ENCODE measurements around the gene HORMAD2. TPM values are rescaled to one million over a fixed set of nuclear protein-coding genes. Genes with fewer than 3 reads are reported as not detected.
A peak's percentile ranks its signal among the peaks of the same experiment; 100 is the strongest.

The HORMAD2 gene
- total RNA-seq, 1 experiment from 2014 or later, result not detected

GRCh38 chr22:30161051-30161469 is 80.8 kb downstream of the HORMAD2 start:
- DNase-seq (ENCODE audit: low read depth), result no peak

- DNase-seq (ENCODE audit: low read depth), result no peak
Measured at GRCh38 chr22:30167296-30167695, 87.0 kb downstream of the HORMAD2 start.

GRCh38 chr22:30167734-30168133 is 87.5 kb downstream of the HORMAD2 start:
- DNase-seq (ENCODE audit: low read depth), result no peak

DNA sequence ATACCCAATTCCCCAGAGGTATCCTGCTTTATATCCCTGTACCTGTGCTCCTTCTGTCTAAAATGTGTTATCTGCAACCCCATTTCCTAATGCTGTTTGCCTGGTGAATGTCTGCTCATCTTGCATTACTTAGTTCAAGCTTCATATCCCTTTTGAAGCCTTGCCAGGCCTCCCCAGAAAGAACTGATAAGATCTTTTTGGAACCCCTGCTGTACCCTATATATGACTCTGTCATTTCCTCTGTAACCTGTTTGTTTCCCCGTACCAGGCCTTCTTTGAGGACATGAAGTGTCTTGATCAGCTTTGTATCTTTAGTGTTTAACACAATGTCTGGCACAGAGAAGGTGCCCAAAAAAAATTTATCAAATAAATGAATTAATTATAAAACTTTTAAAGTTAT is 88.7 kb downstream of the HORMAD2 start:
- no peak for DNase-seq (ENCODE audit: low read depth)

DNA sequence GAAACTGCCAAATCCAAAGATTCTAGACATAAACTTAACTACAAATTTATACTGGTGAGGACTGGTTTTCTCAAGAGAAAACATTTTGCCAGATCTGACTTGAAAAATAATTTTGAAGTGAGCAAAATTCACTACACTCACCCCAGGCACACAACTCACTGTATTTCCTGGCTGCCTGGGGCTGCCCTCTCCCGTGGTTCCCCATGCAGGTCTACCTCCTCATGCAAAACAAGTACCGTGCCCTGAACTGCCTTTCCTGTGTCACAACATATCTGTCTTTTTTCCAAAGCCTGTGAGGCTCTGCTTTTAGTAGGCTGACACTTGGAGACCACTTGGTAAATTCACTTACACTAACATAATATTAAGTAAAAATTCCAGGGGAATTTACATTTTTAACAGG is 89.9 kb downstream of the HORMAD2 start:
- DNase-seq (ENCODE audit: low read depth), result no peak

GRCh38 chr22:30171008-30171407 is 90.7 kb downstream of the HORMAD2 start:
- no peak for DNase-seq (ENCODE audit: low read depth)

DNA sequence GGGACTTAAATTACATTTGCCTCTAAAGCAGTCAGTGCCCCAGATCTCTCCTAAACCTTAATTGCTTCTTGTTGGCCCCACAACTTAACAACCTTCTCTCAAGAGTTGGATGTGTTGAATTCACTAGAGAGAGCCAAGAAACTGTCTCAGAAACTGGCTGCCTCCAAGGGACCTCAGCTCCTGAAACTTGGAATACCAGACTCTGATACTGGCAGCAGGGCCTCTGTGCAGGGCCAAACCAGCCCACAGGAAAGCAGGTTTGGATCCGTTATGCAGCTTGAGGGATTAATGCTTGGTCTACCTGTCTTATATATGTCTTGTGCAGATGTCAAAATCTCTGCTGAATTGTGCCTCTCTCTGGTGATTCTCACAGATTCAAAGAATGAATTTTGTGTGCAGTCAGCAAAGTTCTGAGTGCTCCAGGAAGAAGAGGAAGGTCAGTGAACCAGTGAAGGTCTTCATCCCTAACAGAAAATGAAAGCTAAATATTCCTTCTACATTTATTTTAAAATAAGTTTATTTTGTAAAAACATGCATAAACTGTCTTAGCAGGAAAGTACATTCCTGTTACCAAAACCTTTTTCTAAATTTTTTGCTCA is 95.5 kb downstream of the HORMAD2 start:
- DNase-seq (ENCODE audit: low read depth), result no peak

GRCh38 chr22:30176431-30176830 is 96.2 kb downstream of the HORMAD2 start:
- no peak for DNase-seq (ENCODE audit: low read depth)

DNA sequence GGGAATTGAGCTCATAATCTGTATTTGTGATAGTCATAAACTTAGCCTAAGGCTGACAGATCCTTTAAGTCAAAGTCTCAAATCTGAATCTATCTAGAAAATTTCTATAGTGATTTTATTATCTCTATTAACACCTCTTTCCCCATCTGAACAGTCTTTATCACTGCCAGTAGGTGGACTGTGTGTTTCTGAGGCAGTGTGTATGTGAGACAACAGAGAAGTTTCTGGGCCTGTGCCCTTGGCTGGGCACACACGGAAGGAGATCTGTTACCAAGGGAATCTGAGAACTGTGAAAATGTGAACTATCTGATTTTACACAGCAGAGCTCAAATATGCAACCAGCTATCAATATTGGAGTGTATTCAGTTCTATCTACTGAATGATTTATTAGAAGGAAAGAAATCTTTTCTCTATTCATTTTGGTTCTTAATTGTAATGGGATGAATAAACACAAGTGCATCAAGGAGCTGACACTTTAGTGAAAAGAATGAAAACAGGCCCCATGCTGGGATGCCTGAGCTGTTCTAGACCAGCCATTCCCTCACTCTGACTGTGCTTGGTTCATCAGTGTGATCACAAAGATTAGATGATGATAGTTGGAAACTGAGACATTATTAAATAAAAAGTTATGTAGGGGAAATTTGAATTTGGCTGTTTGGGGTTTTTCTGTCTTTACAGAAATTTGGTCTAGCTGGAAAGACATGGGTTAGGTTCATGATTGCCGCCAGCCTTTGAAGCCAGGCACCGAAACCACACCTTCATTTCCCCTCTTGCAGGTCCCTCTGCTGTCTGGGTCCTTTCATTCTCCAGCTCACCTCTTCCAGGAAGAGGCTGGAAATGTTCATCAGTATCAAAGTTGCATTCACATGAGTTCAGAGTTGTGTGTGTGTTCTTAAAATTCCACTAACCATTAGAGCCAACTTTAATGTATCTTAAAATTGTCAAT is 98.2 kb downstream of the HORMAD2 start:
- DNase-seq (ENCODE audit: low read depth), result no peak

DNA sequence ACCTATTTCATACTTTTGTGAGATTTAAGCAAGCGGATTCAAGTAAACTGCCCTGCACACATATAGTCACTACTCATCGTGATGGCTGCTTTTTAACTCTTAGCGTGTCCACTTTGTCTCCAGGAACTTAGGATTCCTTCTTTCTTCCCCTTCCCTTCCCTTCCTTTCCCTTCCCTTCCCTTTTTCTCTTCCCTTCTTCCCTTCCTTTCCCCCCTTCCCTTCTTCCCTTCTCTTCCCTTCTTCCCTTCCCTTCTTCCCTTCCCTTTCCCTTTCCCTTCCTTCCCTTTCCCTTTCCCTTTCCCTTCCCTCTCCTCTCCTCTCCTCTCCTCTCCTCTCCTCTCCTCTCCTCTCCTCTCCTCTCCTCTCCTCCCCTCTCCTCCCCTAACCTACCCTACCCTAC is 100.4 kb downstream of the HORMAD2 start:
- no peak for DNase-seq (ENCODE audit: low read depth)

DNA sequence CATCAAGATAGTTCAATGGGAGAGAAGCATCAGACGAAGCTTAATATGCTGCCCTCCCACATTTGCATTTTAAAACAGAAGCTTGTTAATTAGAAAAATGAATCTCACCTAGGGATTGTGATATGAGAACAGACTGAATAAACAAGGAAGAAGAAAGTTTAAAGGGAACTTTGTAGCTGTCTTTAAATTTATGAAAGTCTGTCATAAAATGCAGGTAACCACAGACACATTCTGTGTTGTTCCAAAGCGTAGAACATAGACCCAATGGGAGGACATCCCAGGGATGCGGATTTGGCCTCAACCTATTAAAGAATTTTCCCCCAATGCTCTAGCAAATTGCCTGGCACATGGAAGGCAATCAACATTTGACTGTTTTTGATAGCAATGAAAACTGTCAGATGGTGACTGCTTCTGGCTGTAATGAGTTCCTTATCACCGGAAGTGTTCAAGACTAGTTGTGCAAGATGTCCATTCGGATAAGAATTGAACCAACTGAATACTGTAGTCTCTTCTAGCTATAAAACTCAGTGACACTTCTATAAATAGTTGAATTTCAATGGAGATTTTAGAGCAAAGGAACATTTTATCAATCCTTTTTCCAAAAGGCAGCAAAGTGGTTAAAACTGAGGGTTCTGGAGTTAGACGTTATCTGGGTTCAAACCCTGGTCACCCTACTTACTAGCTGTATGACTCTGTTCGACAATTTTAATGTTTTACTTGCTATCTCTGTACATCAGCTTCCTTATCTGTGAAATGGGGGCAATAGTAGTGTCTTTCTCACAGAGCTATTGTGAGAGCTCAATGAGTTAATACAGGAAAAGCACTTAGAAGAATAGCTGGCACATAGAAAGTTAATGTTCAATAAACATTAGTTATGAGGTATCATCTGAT is 101.4 kb downstream of the HORMAD2 start:
- DNase-seq (ENCODE audit: low read depth), result no peak

DNA sequence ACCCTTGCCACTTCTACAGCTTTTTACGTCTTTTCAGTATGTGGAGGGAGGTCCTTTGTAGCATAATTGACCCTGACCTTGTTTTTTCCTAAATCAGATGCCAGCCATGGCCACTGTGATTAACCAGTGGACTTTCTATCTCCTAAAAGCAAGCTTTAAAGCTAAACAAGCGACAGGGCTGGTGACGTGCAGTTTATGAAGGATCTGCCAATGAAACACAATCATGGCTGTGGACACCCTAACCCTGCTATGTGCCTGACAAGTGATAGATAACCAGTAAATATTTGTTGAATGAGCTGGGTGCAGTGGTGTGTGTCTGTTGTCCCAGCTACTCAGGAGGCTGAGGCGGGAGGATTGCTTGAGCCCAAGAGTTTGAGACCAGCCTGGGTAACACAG is 102.1 kb downstream of the HORMAD2 start:
- no peak for DNase-seq (ENCODE audit: low read depth)

DNA sequence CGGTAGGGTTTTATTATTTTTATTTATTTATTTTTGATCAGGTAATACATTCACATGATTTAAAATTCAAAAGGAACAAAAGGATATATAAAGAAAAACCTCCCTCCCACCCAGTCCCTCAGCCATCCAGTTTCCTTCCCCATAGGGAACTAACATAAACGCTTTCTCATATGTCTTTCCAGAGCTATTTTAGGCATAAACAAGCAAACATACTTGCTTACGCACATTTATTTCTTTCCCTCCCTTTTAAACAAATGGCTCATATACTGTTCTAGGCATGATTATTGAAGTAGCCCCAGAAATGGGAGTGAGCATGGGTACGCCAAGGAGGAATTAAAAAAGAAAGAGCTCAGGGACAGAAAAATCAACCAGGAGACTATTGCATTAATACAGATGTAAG is 102.6 kb downstream of the HORMAD2 start:
- DNase-seq (ENCODE audit: low read depth), result no peak

DNA sequence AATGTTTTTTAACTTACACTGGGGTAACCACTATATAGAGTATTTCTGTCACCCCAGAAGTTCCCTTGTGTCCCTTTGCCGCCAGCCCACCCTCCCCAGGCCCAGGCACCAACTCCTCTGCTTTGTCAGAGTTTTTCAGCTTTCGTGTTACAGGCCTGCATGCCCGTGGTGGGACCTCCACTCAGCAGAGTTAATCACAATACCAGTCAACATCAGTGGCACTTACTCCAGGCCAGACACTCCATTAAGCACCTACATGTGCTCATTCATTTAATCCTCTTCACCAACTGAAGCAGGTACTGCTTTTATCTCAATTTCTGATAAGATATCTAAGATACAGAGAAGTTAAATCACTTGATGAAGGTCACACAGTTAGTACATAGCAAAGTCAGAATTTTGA is 103.0 kb downstream of the HORMAD2 start:
- no peak for DNase-seq (ENCODE audit: low read depth)

- DNase-seq (ENCODE audit: low read depth), result peak; percentile 52
Measured at GRCh38 chr22:30183861-30184278, 103.6 kb downstream of the HORMAD2 start.

- DNase-seq (ENCODE audit: low read depth), result no peak
Measured at GRCh38 chr22:30185129-30185528, 104.9 kb downstream of the HORMAD2 start.

DNA sequence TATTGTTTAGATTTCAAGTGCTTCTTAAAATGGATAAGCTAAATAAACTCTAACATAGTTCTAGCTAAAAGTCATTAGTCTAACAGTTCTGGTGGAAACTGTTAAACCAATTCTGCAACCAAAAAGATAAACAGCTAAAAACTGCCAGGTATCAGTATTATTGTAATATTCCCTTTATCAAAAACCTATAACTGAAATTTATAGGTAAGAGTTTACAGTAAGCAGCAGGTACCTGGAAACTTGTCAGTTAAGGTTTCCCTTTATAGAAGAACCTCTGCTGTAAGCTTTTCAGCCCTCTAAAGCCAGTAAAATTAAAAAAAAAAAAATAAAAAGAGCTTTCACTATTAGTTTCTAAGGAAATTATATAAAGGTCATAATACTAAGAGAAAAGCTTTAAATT is 105.3 kb downstream of the HORMAD2 start:
- no peak for DNase-seq (ENCODE audit: low read depth)

DNA sequence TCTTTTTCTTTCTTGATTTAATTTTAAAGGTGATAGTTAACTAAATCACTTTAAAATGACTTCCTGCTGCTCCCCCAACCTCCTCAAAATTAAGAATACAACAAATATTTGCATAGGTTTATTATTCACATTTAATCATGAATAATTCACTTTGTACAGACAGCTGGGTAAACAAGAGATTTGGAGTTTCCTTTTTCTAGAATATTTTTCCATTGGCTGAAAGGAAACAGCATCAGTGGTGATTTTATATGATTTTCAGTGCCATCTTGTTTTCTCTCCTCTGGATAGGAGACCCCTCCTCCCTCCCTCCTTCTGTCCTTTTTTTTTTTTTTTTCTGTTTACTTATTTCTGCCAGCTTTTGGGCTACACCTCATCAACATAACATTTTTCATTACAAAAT is 105.8 kb downstream of the HORMAD2 start:
- no peak for DNase-seq (ENCODE audit: low read depth)

GRCh38 chr22:30186510-30186909 is 106.2 kb downstream of the HORMAD2 start:
- DNase-seq (ENCODE audit: low read depth), result no peak

DNA sequence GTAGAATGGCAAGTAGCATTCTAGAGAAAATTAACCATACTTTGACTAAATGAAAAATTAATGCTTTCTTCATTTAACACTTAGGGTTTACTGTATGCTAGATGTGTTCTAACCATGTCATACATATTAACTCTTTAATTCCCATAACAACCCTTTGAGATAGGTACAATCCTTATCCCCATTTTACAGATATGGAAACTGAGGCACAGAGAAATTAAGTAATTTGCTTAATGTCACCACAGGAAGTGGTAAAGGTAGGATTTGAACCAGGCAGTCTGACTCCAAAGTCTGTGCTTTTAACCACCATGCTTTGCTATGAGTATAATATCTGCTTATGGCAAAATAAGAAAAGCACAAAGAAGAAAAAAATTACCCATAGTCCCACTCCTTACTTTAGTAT is 106.8 kb downstream of the HORMAD2 start:
- DNase-seq (ENCODE audit: low read depth), result no peak

DNA sequence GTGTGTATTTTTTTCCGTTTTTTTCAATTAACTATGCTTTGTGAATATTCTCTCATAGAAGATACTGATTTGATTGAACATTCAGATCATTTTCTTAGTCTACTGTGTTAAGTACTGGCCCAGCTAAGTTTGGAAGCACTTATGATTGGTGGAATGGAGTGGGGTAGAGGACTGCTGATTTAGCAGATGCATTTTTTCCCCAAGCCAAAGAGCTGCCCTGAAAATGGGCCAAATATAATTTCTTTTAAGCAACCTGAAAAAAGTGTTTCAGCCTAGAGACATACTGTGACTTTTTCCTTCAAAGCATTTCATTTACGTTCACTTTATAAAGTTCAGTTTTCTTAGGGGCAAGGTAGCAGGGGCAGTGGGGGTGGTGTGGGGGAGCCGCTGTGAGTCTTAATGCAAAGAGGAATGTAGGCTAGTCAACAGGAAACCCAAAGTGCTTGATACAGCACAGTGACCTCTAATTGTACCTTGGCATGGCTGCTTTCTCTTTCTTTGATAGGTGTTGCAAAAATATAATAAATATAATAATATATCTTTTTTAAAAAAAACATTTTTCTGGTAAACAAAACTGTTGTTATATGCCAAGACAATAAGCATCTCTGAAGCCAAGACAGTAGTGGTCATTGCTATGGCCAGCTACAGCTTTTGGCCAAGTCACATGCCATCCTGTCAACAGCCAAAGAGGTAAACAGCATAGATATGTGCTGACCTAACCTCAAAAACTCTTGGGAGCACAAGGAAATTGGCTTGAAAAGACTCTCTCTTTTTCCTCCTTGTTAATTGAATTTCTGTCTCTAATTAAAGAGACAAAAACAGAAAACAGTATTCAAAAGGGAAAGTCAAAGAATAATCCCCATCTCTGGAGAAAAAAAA is 107.5 kb downstream of the HORMAD2 start:
- no peak for DNase-seq (ENCODE audit: low read depth)

Data from HT1080 (cell line).